Neural cell (in vitro differentiated cells): ENCODE data around the gene ST6GALNAC3.

ENCODE experiments used
- EP300 ChIP-seq: fragments of 450-650 bp; conservative IDR thresholded peaks from 2 replicates; pipeline ENCODE4 v1.6.1; 2014; ENCODE audit warnings: antibody characterized with exemption, mild to moderate bottlenecking, moderate library complexity; ENCODE audit not compliant: poor library complexity, severe bottlenecking
- EZH2 ChIP-seq: fragments of 200-600, 300-800 bp; shearing (Covaris generic), sonication (generic); IDR thresholded peaks from 2 replicates; pipeline ENCODE4 v1.6.1; 2014; ENCODE audit warnings: antibody characterized with exemption, low read length, borderline replicate concordance, mild to moderate bottlenecking; ENCODE audit not compliant: insufficient read depth, poor library complexity, severe bottlenecking
- MXI1 ChIP-seq: fragments of 450-650 bp; conservative IDR thresholded peaks from 2 replicates; pipeline ENCODE4 v1.6.1; 2014; ENCODE audit warnings: antibody characterized with exemption, mild to moderate bottlenecking; ENCODE audit not compliant: poor library complexity, severe bottlenecking
- POLR2AphosphoS5 ChIP-seq: IDR thresholded peaks from 2 replicates; pipeline ENCODE4 v1.6.1; 2012
- RAD21 ChIP-seq: fragments of 450-650 bp; conservative IDR thresholded peaks from 2 replicates; pipeline ENCODE4 v1.6.1; 2014; ENCODE audit warnings: antibody characterized with exemption, mild to moderate bottlenecking, moderate library complexity
- TAF1 ChIP-seq: IDR thresholded peaks from 2 replicates; pipeline ENCODE4 v1.6.1; 2012; ENCODE audit warnings: low read depth
- TF ChIP-seq, protein P1 (sequence below): fragments of 450-650 bp; IDR thresholded peaks from 2 replicates; pipeline ENCODE4 v1.5.1; 2014; ENCODE audit warnings: antibody characterized with exemption, mild to moderate bottlenecking, moderate library complexity; ENCODE audit not compliant: poor library complexity, severe bottlenecking
- TF ChIP-seq, protein P2 (sequence below): IDR thresholded peaks from 2 replicates; pipeline ENCODE4 v1.6.1; 2012; ENCODE audit warnings: borderline replicate concordance

DNA sequence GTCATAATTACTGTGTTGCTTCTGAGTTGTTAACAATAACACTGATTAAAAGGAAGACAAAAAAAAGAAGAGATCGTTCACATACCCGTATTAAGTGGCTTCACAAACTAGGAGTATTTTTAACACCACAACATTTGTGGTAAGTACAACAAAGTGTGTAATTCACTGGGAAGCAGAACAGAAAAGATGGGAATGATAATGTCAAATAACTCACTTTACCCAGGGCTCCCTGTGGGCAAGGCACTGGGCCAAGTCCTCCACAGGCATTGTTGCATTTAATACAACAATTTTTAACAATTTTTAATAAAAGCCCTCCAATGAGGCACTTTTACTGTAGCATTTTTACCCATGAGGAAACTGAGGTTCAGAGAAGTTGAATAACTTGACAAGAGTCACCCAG is 407.7 kb downstream of the ST6GALNAC3 start:
- TF ChIP-seq, protein P1, sequence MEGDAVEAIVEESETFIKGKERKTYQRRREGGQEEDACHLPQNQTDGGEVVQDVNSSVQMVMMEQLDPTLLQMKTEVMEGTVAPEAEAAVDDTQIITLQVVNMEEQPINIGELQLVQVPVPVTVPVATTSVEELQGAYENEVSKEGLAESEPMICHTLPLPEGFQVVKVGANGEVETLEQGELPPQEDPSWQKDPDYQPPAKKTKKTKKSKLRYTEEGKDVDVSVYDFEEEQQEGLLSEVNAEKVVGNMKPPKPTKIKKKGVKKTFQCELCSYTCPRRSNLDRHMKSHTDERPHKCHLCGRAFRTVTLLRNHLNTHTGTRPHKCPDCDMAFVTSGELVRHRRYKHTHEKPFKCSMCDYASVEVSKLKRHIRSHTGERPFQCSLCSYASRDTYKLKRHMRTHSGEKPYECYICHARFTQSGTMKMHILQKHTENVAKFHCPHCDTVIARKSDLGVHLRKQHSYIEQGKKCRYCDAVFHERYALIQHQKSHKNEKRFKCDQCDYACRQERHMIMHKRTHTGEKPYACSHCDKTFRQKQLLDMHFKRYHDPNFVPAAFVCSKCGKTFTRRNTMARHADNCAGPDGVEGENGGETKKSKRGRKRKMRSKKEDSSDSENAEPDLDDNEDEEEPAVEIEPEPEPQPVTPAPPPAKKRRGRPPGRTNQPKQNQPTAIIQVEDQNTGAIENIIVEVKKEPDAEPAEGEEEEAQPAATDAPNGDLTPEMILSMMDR, result no peak
- TF ChIP-seq POLR2AphosphoS5 (no peak), TAF1 (no peak), EP300 (no peak), EZH2 (no peak), RAD21 (no peak), MXI1 (no peak)
- TF ChIP-seq, protein P2, sequence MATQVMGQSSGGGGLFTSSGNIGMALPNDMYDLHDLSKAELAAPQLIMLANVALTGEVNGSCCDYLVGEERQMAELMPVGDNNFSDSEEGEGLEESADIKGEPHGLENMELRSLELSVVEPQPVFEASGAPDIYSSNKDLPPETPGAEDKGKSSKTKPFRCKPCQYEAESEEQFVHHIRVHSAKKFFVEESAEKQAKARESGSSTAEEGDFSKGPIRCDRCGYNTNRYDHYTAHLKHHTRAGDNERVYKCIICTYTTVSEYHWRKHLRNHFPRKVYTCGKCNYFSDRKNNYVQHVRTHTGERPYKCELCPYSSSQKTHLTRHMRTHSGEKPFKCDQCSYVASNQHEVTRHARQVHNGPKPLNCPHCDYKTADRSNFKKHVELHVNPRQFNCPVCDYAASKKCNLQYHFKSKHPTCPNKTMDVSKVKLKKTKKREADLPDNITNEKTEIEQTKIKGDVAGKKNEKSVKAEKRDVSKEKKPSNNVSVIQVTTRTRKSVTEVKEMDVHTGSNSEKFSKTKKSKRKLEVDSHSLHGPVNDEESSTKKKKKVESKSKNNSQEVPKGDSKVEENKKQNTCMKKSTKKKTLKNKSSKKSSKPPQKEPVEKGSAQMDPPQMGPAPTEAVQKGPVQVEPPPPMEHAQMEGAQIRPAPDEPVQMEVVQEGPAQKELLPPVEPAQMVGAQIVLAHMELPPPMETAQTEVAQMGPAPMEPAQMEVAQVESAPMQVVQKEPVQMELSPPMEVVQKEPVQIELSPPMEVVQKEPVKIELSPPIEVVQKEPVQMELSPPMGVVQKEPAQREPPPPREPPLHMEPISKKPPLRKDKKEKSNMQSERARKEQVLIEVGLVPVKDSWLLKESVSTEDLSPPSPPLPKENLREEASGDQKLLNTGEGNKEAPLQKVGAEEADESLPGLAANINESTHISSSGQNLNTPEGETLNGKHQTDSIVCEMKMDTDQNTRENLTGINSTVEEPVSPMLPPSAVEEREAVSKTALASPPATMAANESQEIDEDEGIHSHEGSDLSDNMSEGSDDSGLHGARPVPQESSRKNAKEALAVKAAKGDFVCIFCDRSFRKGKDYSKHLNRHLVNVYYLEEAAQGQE, result no peak
